Upper lobe of right lung (tissue), 1 donor: ENCODE measurements around the gene CYP2D6. TPM values are rescaled to one million over a fixed set of nuclear protein-coding genes. Genes with fewer than 3 reads are reported as not detected.

Experiments
- ATAC-seq: fragments of 200-7000 bp; cut with Tn5 transposase; one replicate; pipeline ENCODE4 v1.9.1; 2020; ENCODE audit warnings: mild to moderate bottlenecking, moderate library complexity
- DNase-seq: peaks from one replicate; pipeline ENCODE4 v3.0.0-alpha.2; 2020
- H3K27ac ChIP-seq: fragments of 200-600 bp; one replicate; pipeline ENCODE4 v1.8.0; 2022
- H3K27me3 ChIP-seq: fragments of 200-600 bp; one replicate; pipeline ENCODE4 v1.8.0; 2022; ENCODE audit warnings: mild to moderate bottlenecking
- H3K36me3 ChIP-seq: fragments of 200-600 bp; one replicate; pipeline ENCODE4 v1.8.0; 2022
- H3K4me1 ChIP-seq: fragments of 200-600 bp; one replicate; pipeline ENCODE4 v1.8.0; 2022
- H3K4me3 ChIP-seq: fragments of 200-600 bp; one replicate; pipeline ENCODE4 v1.8.0; 2022; ENCODE audit warnings: mild to moderate bottlenecking
- H3K9me3 ChIP-seq: fragments of 200-600 bp; one replicate; pipeline ENCODE4 v1.8.0; 2022
- CTCF ChIP-seq: fragments of 200-600 bp; IDR thresholded peaks from one replicate; pipeline ENCODE4 v1.8.0; 2022; ENCODE audit warnings: antibody characterized with exemption
- intact Hi-C: fragments of 100-400 bp; cut with DNase I; formaldehyde crosslinking; loops from one replicate; pipeline ENCODE4 v1.11.0; 2022
- total RNA-seq: library from RNA; stranded (reverse); fragmentation: NEBNext Ultra II Directional; extraction: Animal tissue kit (Norgen Biotek cat#: 25700); gene quantifications from one replicate; pipeline ENCODE4 v1.2.1, GENCODE V29; 2021
- donor health status: DM: no; HTN: yes; CAD: no; lungs with severe emphysema.

The CYP2D6 gene
- total RNA-seq, 1 donor from 2014 or later = 1.0 TPM

- Histone ChIP-seq H3K27me3 (no peaks in the 10 kb centered on the region), H3K4me3 (no peak overlapping the region), H3K4me1 (no peaks in the 10 kb centered on the region), H3K36me3 (peaks cover 13% of the 10 kb centered on the region), H3K9me3 (no peaks in the 10 kb centered on the region), H3K27ac (no peak overlapping the region)
- DNase-seq (no peak), ATAC-seq (no peak)
- intact Hi-C loops = no loop called here
- no peak for TF ChIP-seq CTCF
Measured at GRCh38 chr22:42173183-42173926, 42.7 kb upstream of the CYP2D6 start.

- no peak for ATAC-seq
- intact Hi-C loops = no loop called here
- H3K4me1 ChIP-seq = no peaks in the 10 kb centered on the region
- no peak overlapping the region for H3K4me3 ChIP-seq
- no peak for TF ChIP-seq CTCF
- H3K36me3 ChIP-seq = peaks cover 17% of the 10 kb centered on the region
- H3K27ac ChIP-seq = no peak overlapping the region
- no peak for DNase-seq
- no peaks in the 10 kb centered on the region for H3K9me3 ChIP-seq
- no peaks in the 10 kb centered on the region for H3K27me3 ChIP-seq
Measured at GRCh38 chr22:42172773-42173172, 42.2 kb upstream of the CYP2D6 start.

GRCh38 chr22:42171946-42172719 is 41.5 kb upstream of the CYP2D6 start:
- DNase-seq (no peak), ATAC-seq (no peak)
- Histone ChIP-seq H3K27me3 (no peaks in the 10 kb centered on the region), H3K27ac (no peak overlapping the region), H3K36me3 (peaks cover 17% of the 10 kb centered on the region), H3K4me1 (no peaks in the 10 kb centered on the region), H3K9me3 (no peaks in the 10 kb centered on the region), H3K4me3 (no peak overlapping the region)
- no peak for TF ChIP-seq CTCF
- intact Hi-C loops = no loop called here

- Histone ChIP-seq H3K36me3 (peaks cover 17% of the 10 kb centered on the region), H3K27me3 (no peaks in the 10 kb centered on the region), H3K4me1 (no peaks in the 10 kb centered on the region), H3K27ac (no peak overlapping the region), H3K9me3 (no peaks in the 10 kb centered on the region), H3K4me3 (no peak overlapping the region)
- ATAC-seq (no peak), DNase-seq (no peak)
- intact Hi-C loops = no loop called here
- no peak for TF ChIP-seq CTCF
Measured at GRCh38 chr22:42171417-42171816, 40.8 kb upstream of the CYP2D6 start.

- no peaks in the 10 kb centered on the region for H3K9me3 ChIP-seq
- ATAC-seq (no peak), DNase-seq (no peak)
- H3K27ac ChIP-seq = no peak overlapping the region
- intact Hi-C loops = no loop called here
- peaks cover 17% of the 10 kb centered on the region for H3K36me3 ChIP-seq
- no peaks in the 10 kb centered on the region for H3K4me1 ChIP-seq
- no peak for TF ChIP-seq CTCF
- H3K4me3 ChIP-seq = no peak overlapping the region
- H3K27me3 ChIP-seq = no peaks in the 10 kb centered on the region
Measured at GRCh38 chr22:42170946-42171345, 40.3 kb upstream of the CYP2D6 start.
